WTC11 (cell line): Measurements from ENCODE around the gene NR3C2. TPM values are rescaled to one million over a fixed set of nuclear protein-coding genes. Genes with fewer than 3 reads are reported as not detected.

Source experiments
- ATAC-seq: fragments of 200-7000 bp; cut with Tn5 transposase; 2 replicates; pipeline ENCODE4 v1.10.0; 2021; ENCODE audit warnings: mild to moderate bottlenecking, moderate library complexity
- CTCF ChIA-PET: fragments of 300-600 bp; sonication (Branson Sonifier 250); formaldehyde crosslinking; loops from one replicate; lab custom pipeline; 2021; ENCODE audit warnings: antibody characterized with exemption; lab: Charles Lee
- POLR2A ChIA-PET: fragments of 350-600 bp; sonication (Branson Sonifier 250); formaldehyde crosslinking; loops from one replicate; lab custom pipeline; 2021; ENCODE audit warnings: antibody characterized with exemption; lab: Charles Lee
- DNase-seq: peaks from one replicate; pipeline ENCODE4 v3.0.0; 2021; ENCODE audit warnings: low spot score
- H3K27ac Mint-ChIP-seq: 2 replicates; pipeline ENCODE4 v1.8.0; 2021; ENCODE audit warnings: mixed read lengths
- H3K27me3 Mint-ChIP-seq: 2 replicates; pipeline ENCODE4 v1.8.0; 2021; ENCODE audit warnings: low read depth, mild to moderate bottlenecking, moderate library complexity, mixed read lengths
- H3K36me3 Mint-ChIP-seq: 2 replicates; pipeline ENCODE4 v1.8.0; 2021; ENCODE audit warnings: mixed read lengths
- H3K4me1 Mint-ChIP-seq: 2 replicates; pipeline ENCODE4 v1.8.0; 2022; ENCODE audit warnings: mixed read lengths
- H3K4me3 Mint-ChIP-seq: 2 replicates; pipeline ENCODE4 v1.8.0; 2021; ENCODE audit warnings: mild to moderate bottlenecking, moderate library complexity, mixed read lengths
- H3K9me3 Mint-ChIP-seq: 2 replicates; pipeline ENCODE4 v1.8.0; 2021; ENCODE audit warnings: mixed read lengths
- ARID4B ChIP-seq: sonication (generic); formaldehyde crosslinking; IDR thresholded peaks from 2 replicates; pipeline ENCODE4 v1.8.0; 2023; ENCODE audit warnings: missing genetic modification reagents, mild to moderate bottlenecking, borderline replicate concordance
- CBFB ChIP-seq: sonication (generic); formaldehyde crosslinking; IDR thresholded peaks from 2 replicates; pipeline ENCODE4 v1.8.1; 2022; ENCODE audit warnings: mild to moderate bottlenecking, low read depth, missing genetic modification reagents
- GABPB1 ChIP-seq: sonication (generic); formaldehyde crosslinking; IDR thresholded peaks from 2 replicates; pipeline ENCODE4 v1.8.1; 2023; ENCODE audit warnings: mild to moderate bottlenecking, missing genetic modification reagents
- GTF2I ChIP-seq: fragments of 250-450 bp; sonication (Bioruptor Pico); conservative IDR thresholded peaks from 2 replicates; pipeline ENCODE4 v1.4.0; 2021; ENCODE audit warnings: mild to moderate bottlenecking
- IRF1 ChIP-seq: sonication (generic); formaldehyde crosslinking; IDR thresholded peaks from 2 replicates; pipeline ENCODE4 v1.8.0; 2023; ENCODE audit warnings: missing genetic modification reagents
- JAZF1 ChIP-seq: fragments of 250-450 bp; sonication (Bioruptor Pico); IDR thresholded peaks from 2 replicates; pipeline ENCODE4 v1.9.0; 2021; ENCODE audit warnings: moderate library complexity, mild to moderate bottlenecking, inconsistent platforms
- KAT7 ChIP-seq: sonication (generic); formaldehyde crosslinking; IDR thresholded peaks from 2 replicates; pipeline ENCODE4 v1.8.1; 2023; ENCODE audit warnings: missing genetic modification reagents, mild to moderate bottlenecking, borderline replicate concordance
- MAX ChIP-seq: sonication (generic); formaldehyde crosslinking; IDR thresholded peaks from 2 replicates; pipeline ENCODE4 v1.8.0; 2022; ENCODE audit warnings: mild to moderate bottlenecking, missing genetic modification reagents
- NR2C2 ChIP-seq: sonication (generic); formaldehyde crosslinking; IDR thresholded peaks from 2 replicates; pipeline ENCODE4 v1.8.0; 2022; ENCODE audit warnings: mild to moderate bottlenecking, missing genetic modification reagents
- PRRX2 ChIP-seq: fragments of 250-450 bp; sonication (Bioruptor Pico); IDR thresholded peaks from 2 replicates; pipeline ENCODE4 v1.8.0; 2021; ENCODE audit warnings: mild to moderate bottlenecking
- STAT6 ChIP-seq: sonication (generic); formaldehyde crosslinking; conservative IDR thresholded peaks from 2 replicates; pipeline ENCODE4 v1.8.1; 2023; ENCODE audit warnings: mild to moderate bottlenecking, low read depth, missing genetic modification reagents, moderate library complexity
- USF1 ChIP-seq: sonication (generic); formaldehyde crosslinking; IDR thresholded peaks from 2 replicates; pipeline ENCODE4 v1.8.0; 2022; ENCODE audit warnings: mild to moderate bottlenecking, missing genetic modification reagents
- ZBTB21 ChIP-seq: sonication (generic); formaldehyde crosslinking; IDR thresholded peaks from 2 replicates; pipeline ENCODE4 v1.8.1; 2023; ENCODE audit warnings: mild to moderate bottlenecking, missing genetic modification reagents, borderline replicate concordance
- ZNF138 ChIP-seq: sonication (generic); formaldehyde crosslinking; conservative IDR thresholded peaks from 2 replicates; pipeline ENCODE4 v1.8.1; 2022; ENCODE audit warnings: mild to moderate bottlenecking, moderate library complexity, missing genetic modification reagents
- total RNA-seq: library from RNA; stranded (reverse); gene quantifications from 3 replicates; pipeline ENCODE4 v1.2.3, GENCODE V29; 2021

The NR3C2 gene
- total RNA-seq, 1 experiment from 2014 or later: 2.8 TPM

GRCh38 chr4:148108766-148109165 lies 333.4 kb downstream of the NR3C2 start:
- no peak for ATAC-seq
- Mint-ChIP-seq H3K27me3 (peaks cover under 1% of the 10 kb centered on the region; the same call in 1 of the 2 replicates), H3K4me1 (peaks cover 25% of the 10 kb centered on the region), H3K9me3 (peaks cover 22% of the 10 kb centered on the region), H3K36me3 (peaks cover 7% of the 10 kb centered on the region), H3K27ac (no peak overlapping the region), H3K4me3 (no peak overlapping the region)
- CTCF ChIA-PET: no interaction called here
- no peak for DNase-seq
- no peak for TF ChIP-seq CBFB (CRISPR knock-in tag)
- POLR2A ChIA-PET: no interaction called here

- no peak overlapping the region for H3K27ac Mint-ChIP-seq
- H3K27me3 Mint-ChIP-seq: no peaks in the 10 kb centered on the region
- H3K36me3 Mint-ChIP-seq: peaks cover 7% of the 10 kb centered on the region
- TF ChIP-seq JAZF1 (CRISPR knock-in tag) (no peak), ZNF138 (no peak), KAT7 (CRISPR knock-in tag) (no peak), ZBTB21 (no peak), GABPB1 (CRISPR knock-in tag) (no peak), IRF1 (CRISPR knock-in tag) (no peak), MAX (CRISPR knock-in tag) (no peak), STAT6 (CRISPR knock-in tag) (no peak), PRRX2 (CRISPR knock-in tag) (no peak), ARID4B (CRISPR knock-in tag) (no peak), USF1 (no peak), GTF2I (CRISPR knock-in tag) (no peak), NR2C2 (CRISPR knock-in tag) (no peak)
- TF ChIP-seq, all 79 proteins: peak for 0
- peaks cover 22% of the 10 kb centered on the region for H3K9me3 Mint-ChIP-seq
- no peak overlapping the region for H3K4me3 Mint-ChIP-seq
- ATAC-seq (no peak), DNase-seq (no peak)
- ChIA-PET CTCF (no interaction called here), POLR2A (no interaction called here)
- H3K4me1 Mint-ChIP-seq: peaks cover 17% of the 10 kb centered on the region
Measured at GRCh38 chr4:148103597-148104355, 338.4 kb downstream of the NR3C2 start.
